GM21423 (cell line): Measurements from ENCODE around the gene CEL.
"Not testable (repeated sequence)": the region's sequence is repeated elsewhere in the genome, so short reads cannot be mapped to it uniquely, and the experiment has no call there.

Experiments
- ATAC-seq: cut with Tn5 transposase; IDR thresholded peaks from one replicate; pipeline ENCODE4 v1.9.1; 2021; ENCODE audit warnings: mild to moderate bottlenecking, moderate library complexity; ENCODE audit not compliant: unreplicated experiment

The CEL gene

GRCh38 chr9:133061764-133062145 is at the start of gene CEL:
TSS of gene CEL (plus strand) at chr9:133061981. CDS start at chr9:133062003, 22 bp downstream.
- ATAC-seq: not testable (repeated sequence)

- no peak for ATAC-seq
Measured at GRCh38 chr9:133014696-133015095, 47.1 kb upstream of the CEL start.

DNA sequence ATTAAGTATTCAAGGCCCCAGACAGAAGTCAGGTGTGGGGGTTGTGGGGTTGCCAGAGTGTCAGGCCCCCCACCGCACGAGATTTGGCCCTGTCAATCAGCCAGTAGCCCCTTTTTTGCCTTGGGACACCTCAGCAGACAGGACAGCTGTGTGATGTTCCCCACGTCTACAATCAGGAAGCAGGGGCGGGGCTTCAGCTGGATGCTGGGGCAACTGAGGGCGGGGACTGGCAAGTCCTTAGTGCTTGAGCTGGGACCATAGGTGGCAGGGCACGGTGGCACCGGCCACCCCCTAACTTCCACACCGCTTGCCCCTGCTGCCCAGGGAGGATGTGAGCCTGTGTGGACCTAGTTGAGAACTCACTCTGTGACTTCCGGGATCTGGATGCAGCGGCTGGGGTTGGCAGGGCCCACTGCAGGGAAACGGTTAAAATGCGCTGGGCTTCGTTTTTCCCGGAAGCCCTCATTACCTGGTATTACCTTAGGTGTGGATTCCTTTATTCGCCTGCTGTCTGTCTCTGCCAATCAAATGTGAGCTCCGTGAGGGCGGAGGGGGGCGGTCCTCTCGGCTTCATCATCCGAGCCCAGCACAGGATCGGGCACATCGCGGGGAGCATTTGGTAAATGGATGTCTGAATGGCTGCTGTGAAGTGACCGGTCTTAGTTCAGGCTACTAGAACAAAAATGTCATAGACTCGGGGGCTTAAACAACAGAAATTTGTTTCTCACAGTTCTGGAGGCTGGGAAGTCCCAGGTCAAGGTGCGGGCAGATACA is 38.5 kb upstream of the CEL start:
- no peak for ATAC-seq

DNA sequence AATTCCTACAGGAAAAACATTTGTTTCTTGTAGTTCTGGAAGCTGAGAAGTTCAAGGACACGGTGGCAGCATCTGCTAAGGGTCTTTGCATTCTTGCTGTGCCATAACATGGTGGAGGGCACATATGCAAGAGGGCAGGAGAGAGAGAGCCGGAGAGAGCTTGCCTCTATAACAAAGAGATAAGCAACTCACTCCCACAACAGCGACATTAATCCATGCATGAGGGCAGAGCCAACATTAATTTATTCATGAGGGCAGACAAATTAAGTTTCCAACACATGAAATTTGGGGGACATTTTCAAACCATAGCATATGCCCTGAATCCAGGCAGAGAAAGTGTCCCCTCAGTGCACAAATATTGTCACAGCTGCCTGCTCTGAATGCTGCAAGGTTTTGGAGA is 35.4 kb upstream of the CEL start:
- no peak for ATAC-seq

DNA sequence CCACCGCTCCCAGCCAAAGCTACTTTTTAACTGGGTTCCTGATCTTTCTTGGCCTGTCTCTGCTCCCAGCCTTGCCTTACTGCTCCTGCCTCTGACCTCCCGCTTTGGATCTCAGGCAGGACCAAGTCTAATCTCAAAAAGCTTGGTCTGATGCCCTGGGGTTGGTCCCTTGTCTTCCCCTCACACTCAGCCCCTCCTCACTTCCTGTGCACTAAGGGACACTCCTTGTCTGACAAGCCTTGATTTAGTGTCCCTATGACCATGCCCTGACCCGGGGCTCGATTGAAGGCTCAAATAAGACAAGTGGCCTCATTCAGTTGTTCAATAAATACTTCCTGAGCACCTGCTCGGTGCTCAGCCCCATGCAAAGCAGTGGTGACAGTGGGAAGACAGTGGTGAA is 34.6 kb upstream of the CEL start:
- no peak for ATAC-seq

- no peak for ATAC-seq
Measured at GRCh38 chr9:133028221-133028620, 33.6 kb upstream of the CEL start.

DNA sequence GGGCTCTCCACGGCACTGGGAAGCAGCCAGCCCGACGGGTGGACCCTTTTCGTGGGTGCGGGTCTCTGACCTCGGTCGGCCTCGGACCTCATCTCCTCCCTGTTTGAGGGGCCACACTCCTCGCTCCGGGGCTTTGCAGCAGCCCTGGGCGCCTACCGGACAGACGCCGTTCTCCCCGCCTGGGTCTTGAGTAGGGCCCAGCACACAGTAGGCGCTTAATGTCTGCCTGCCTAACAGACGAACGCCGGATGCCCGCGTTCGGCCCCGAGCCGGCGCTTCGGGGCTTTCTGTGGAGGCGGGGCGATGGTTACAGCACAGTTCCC is 31.8 kb upstream of the CEL start:
- ATAC-seq: no peak

DNA sequence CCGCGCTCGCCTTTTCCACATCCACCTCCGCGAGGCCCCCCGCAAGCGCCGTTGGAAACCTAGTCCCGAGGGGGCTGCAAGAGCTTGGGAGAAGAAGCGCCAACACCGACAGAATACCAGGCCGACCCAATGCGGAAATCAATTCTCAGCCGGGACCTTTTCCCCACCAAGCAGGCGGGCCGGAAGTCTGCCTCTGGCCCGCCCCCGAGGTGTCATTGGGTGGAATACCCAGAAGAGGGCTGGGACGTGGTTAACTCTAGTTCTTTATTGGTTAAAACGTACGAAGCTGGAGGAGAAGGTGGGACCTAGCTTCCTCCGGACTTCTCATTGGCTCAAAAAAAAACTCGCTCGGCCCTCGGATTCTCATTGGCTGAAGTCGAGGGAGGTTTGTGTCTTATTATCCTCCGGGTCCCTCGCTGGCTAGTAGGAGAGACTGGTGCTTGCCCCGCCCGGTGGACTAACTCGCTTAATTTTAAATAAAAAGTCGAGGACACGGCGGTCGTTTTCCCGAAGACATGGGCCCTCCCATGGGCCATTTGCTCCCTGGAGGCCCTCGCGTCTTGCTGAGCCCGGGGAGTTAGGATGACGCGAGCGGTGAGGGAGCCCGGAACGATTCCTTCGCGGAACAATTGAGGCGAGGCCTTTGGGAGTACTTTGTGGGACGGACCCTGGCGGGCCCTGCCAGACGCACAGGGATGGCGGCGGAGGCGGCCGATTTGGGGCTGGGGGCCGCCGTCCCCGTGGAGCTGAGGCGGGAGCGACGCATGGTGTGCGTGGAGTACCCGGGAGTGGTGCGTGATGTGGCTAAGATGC is 31.3 kb upstream of the CEL start, which contains the start of gene GTF3C5:
TSS of gene GTF3C5 (plus strand) at position 681 of the 813 bp plus-strand sequence. CDS start at position 696, 15 bp downstream.
- peak; percentile 95 for ATAC-seq

DNA sequence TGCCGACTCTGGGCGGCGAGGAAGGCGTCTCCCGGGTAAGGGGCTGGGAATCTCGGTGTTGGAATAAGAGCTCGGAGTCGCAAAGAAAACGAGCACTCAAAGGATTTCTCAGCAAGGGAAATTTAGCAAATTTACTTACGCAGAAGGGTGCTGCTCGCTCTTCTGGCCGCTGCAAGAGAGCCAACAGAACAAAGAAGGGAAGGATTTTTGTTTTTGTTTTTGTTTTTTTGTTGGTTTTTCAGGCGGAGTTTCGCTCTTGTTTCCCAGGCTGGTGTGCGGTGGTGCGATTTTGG is 30.7 kb upstream of the CEL start:
- no peak for ATAC-seq

- ATAC-seq: no peak
Measured at GRCh38 chr9:133031496-133031911, 30.3 kb upstream of the CEL start.

- ATAC-seq: no peak
Measured at GRCh38 chr9:133032171-133032570, 29.6 kb upstream of the CEL start.

DNA sequence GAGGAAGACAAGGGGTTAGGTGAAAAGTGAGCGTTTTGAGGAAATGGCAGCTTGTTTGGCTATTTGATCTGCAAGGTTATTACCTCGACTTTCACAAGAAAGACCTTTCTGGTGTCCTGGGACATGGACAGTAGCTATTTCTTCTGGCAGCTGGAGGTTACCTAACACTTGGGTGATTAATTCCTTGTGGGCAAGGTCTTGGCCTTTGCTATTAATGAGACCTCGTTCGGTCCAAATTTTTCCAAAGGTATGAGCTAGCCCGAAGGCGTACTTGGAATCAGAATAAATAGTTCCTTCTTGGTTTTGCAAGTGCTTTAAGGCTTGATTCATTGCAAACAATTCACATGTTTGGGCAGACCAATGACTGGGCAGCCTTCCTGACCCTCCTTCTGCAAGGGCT is 26.1 kb upstream of the CEL start:
- ATAC-seq: no peak

- no peak for ATAC-seq
Measured at GRCh38 chr9:133037775-133038515, 23.8 kb upstream of the CEL start.

DNA sequence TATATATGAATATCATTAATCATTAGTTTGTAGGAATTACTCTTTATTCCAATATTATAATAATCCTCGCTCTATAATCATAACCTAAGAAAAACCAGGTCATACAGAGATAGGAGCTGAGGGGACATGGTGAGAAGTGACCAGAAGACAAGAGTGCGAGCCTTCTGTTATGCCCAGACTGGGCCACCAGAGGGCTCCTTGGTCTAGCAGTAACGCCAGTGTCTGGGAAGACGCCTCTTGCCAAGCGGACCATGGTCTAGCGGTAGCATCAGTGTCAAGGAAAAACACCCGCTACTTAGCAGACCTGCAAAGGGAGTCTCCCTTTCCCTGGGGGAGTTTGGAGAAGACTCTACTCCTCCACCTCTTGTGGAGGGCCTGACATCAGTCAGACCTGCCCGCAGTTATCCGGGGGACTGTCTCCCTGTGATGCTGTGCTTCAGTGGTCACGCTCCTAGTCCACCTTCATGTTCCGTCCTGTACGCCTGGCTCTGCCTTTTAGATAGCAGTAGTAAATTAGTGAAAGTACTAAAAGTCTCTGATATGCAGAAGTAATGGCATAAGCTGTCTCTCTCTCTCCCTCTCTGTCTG is 20.8 kb upstream of the CEL start:
- not testable (repeated sequence) for ATAC-seq

- no peak for ATAC-seq
Measured at GRCh38 chr9:133041958-133042357, 19.8 kb upstream of the CEL start.

- ATAC-seq: no peak
Measured at GRCh38 chr9:133042676-133043075, 19.1 kb upstream of the CEL start.

- ATAC-seq: no peak
Measured at GRCh38 chr9:133043449-133044035, 18.2 kb upstream of the CEL start.

- no peak for ATAC-seq
Measured at GRCh38 chr9:133044125-133044524, 17.7 kb upstream of the CEL start.

- no peak for ATAC-seq
Measured at GRCh38 chr9:133044661-133045060, 17.1 kb upstream of the CEL start.

GRCh38 chr9:133045132-133045531 is 16.6 kb upstream of the CEL start:
- ATAC-seq: no peak
